ENCODE results near the gene CLASP2.

The CLASP2 gene

GRCh38 chr3:33706056-33706455, 12.0 kb downstream of the CLASP2 start:
- Histone ChIP-seq H3K4me2 (no peak overlapping the region), H3K27me3 (ENCODE audit: insufficient read depth, low read depth) (no peaks in the 10 kb centered on the region), H3K79me2 (ENCODE audit: insufficient read depth, low read depth) (peaks cover 39% of the 10 kb centered on the region; the same call in 1 of the 2 replicates), H3K9ac (no peak overlapping the region), H3K27ac (no peak overlapping the region), H4K20me1 (ENCODE audit: insufficient read depth) (no peaks in the 10 kb centered on the region), H3K36me3 (ENCODE audit: insufficient read depth) (no peaks in the 10 kb centered on the region), H3K4me1 (ENCODE audit: low read depth, poor library complexity, severe bottlenecking) (no peaks in the 10 kb centered on the region), H2AFZ (ENCODE audit: low read depth) (no peak overlapping the region), H3K4me3 (IDR thresholded peaks at IDR 0.05; ENCODE audit: insufficient read depth, low read depth, low read length) (no peak overlapping the region)
- TF ChIP-seq CTCF (conservative IDR thresholded peaks at IDR 0.05; ENCODE audit: low read depth, low read length), result no peak

DNA sequence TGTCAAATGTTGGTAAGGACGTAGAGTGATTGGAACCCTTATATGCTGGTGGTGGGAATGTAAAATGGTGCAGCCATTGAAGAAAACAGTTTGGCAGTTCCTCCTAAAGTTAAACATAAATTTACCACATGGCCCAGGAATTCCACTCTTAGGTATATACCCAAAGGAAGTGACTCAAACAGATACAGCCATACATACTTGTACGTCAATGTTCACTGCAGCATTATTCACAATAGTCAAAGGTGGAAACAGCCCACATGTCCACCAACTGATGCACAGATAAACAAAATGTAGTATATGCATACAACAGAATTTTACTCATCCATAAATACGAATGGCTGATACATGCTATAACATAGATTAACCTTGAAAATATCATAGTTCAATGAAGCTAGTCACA, 13.2 kb downstream of the CLASP2 start:
- H3K4me2 ChIP-seq, result no peak overlapping the region
- no peaks in the 10 kb centered on the region for H3K4me1 ChIP-seq (ENCODE audit: low read depth, poor library complexity, severe bottlenecking)
- H3K9ac ChIP-seq, result no peak overlapping the region
- no peak for TF ChIP-seq CTCF (conservative IDR thresholded peaks at IDR 0.05; ENCODE audit: low read depth, low read length)
- peaks cover 32% of the 10 kb centered on the region; the same call in 1 of the 2 replicates for H3K79me2 ChIP-seq (ENCODE audit: insufficient read depth, low read depth)
- H4K20me1 ChIP-seq (ENCODE audit: insufficient read depth), result no peaks in the 10 kb centered on the region
- no peaks in the 10 kb centered on the region for H3K36me3 ChIP-seq (ENCODE audit: insufficient read depth)
- H3K27ac ChIP-seq, result no peak overlapping the region
- no peak overlapping the region for H3K4me3 ChIP-seq (IDR thresholded peaks at IDR 0.05; ENCODE audit: insufficient read depth, low read depth, low read length)
- no peaks in the 10 kb centered on the region for H3K27me3 ChIP-seq (ENCODE audit: insufficient read depth, low read depth)
- no peak overlapping the region for H2AFZ ChIP-seq (ENCODE audit: low read depth)

DNA sequence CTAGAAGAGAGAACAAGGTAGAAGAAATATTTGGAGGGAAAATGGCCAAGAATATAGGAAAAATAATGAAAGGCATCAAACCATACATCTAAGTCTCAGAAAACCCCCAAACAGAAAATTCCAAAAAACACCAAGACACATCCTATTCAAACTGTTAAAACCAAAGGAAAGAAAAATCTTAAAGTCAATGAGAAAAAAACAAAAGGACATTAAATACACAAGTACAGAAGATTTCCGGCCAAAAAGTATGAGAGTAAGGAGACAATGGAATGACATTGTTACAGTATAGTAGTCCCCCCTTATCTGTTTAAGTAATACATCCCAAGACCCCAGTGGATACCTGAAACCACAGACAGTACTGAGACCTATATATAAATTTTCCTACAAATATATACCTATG, 18.8 kb downstream of the CLASP2 start:
- Histone ChIP-seq H3K79me2 (ENCODE audit: insufficient read depth, low read depth) (peaks cover 14% of the 10 kb centered on the region; the same call in 1 of the 2 replicates), H3K27me3 (ENCODE audit: insufficient read depth, low read depth) (no peaks in the 10 kb centered on the region), H4K20me1 (ENCODE audit: insufficient read depth) (no peaks in the 10 kb centered on the region), H2AFZ (ENCODE audit: low read depth) (no peak overlapping the region), H3K4me2 (no peak overlapping the region), H3K9ac (no peak overlapping the region), H3K4me1 (ENCODE audit: low read depth, poor library complexity, severe bottlenecking) (no peaks in the 10 kb centered on the region), H3K36me3 (ENCODE audit: insufficient read depth) (no peaks in the 10 kb centered on the region), H3K4me3 (IDR thresholded peaks at IDR 0.05; ENCODE audit: insufficient read depth, low read depth, low read length) (no peak overlapping the region), H3K27ac (no peak overlapping the region)
- no peak for TF ChIP-seq CTCF (conservative IDR thresholded peaks at IDR 0.05; ENCODE audit: low read depth, low read length)

- Histone ChIP-seq H3K36me3 (ENCODE audit: insufficient read depth) (no peaks in the 10 kb centered on the region), H3K79me2 (ENCODE audit: insufficient read depth, low read depth) (no peaks in the 10 kb centered on the region), H4K20me1 (ENCODE audit: insufficient read depth) (no peaks in the 10 kb centered on the region), H3K27me3 (ENCODE audit: insufficient read depth, low read depth) (no peaks in the 10 kb centered on the region), H3K4me2 (no peak overlapping the region), H3K27ac (no peak overlapping the region), H2AFZ (ENCODE audit: low read depth) (no peak overlapping the region), H3K4me1 (ENCODE audit: low read depth, poor library complexity, severe bottlenecking) (peaks cover 7% of the 10 kb centered on the region), H3K4me3 (IDR thresholded peaks at IDR 0.05; ENCODE audit: insufficient read depth, low read depth, low read length) (no peak overlapping the region), H3K9ac (no peak overlapping the region)
- no peak for TF ChIP-seq CTCF (conservative IDR thresholded peaks at IDR 0.05; ENCODE audit: low read depth, low read length)
Observed at GRCh38 chr3:33694944-33695343, 23.1 kb downstream of the CLASP2 start.

Measured in KMS-11 (cell line).